Liver (tissue), 9 donors: ENCODE measurements around the gene LOXL4. TPM values are rescaled to one million over a fixed set of nuclear protein-coding genes. Genes with fewer than 3 reads are reported as not detected.
A peak's percentile ranks its signal among the peaks of the same experiment; 100 is the strongest.

Experiments
- DNase-seq: peaks from one replicate; pipeline ENCODE4 v3.0.0-alpha.2; 2017; ENCODE audit warnings: low spot score
- H3K27ac ChIP-seq, 2 donors: one replicate each; pipeline ENCODE4 v1.7.0; 2013; ENCODE audit warnings: inconsistent platforms in 2 of 2, low read length in 2 of 2, control low read depth in 1 of 2, low read depth in 1 of 2, mild to moderate bottlenecking in 1 of 2
- H3K27me3 ChIP-seq, 4 donors: one replicate each; pipeline versions ENCODE4 v1.6.1 to v1.7.0; 2013; ENCODE audit warnings: low read length in 3 of 4, inconsistent platforms in 1 of 4, mild to moderate bottlenecking in 1 of 4, moderate library complexity in 1 of 4; ENCODE audit not compliant: control insufficient read depth in 4 of 4, insufficient read depth in 4 of 4
- H3K36me3 ChIP-seq, 4 donors: one replicate each; pipeline versions ENCODE4 v1.6.1 to v1.7.0; 2013; ENCODE audit warnings: low read length in 3 of 4, mild to moderate bottlenecking in 3 of 4, low read depth in 1 of 4, moderate library complexity in 1 of 4; ENCODE audit not compliant: control insufficient read depth in 4 of 4, insufficient read depth in 3 of 4
- H3K4me1 ChIP-seq, 4 donors: one replicate each; pipeline versions ENCODE4 v1.6.1 to v1.7.0; 2013; ENCODE audit warnings: low read length in 3 of 4, mild to moderate bottlenecking in 3 of 4, moderate library complexity in 1 of 4; ENCODE audit not compliant: control insufficient read depth in 4 of 4, insufficient read depth in 4 of 4
- H3K4me3 ChIP-seq, 3 donors: one replicate each; pipeline versions ENCODE4 v1.6.1 to v1.7.0; 2013; ENCODE audit warnings: low read length in 3 of 3, control low read depth in 1 of 3, low read depth in 1 of 3, mild to moderate bottlenecking in 1 of 3
- H3K9ac ChIP-seq, 2 donors: one replicate each; pipeline ENCODE4 v1.7.0; 2013; ENCODE audit warnings: low read length in 2 of 2, mild to moderate bottlenecking in 2 of 2, moderate library complexity in 2 of 2, control low read depth in 1 of 2, low read depth in 1 of 2
- H3K9me3 ChIP-seq, 4 donors: one replicate each; pipeline versions ENCODE4 v1.6.1 to v1.7.0; 2013; ENCODE audit warnings: low read length in 3 of 4; ENCODE audit not compliant: control insufficient read depth in 4 of 4
- ATF3 ChIP-seq: IDR thresholded peaks from 2 replicates; pipeline ENCODE4 v1.6.1; 2016; ENCODE audit warnings: antibody characterized with exemption
- CTCF ChIP-seq: fragments of 150-350 bp; IDR thresholded peaks from 2 replicates; pipeline ENCODE4 v1.5.1; 2017; ENCODE audit warnings: improper control_type of control experiment, low read depth, low read length; ENCODE audit not compliant: missing input control
- EGR1 ChIP-seq, 2 donors: IDR thresholded peaks; 2 replicates each; pipeline ENCODE4 v1.6.1; 2016 to 2018; ENCODE audit warnings: antibody characterized with exemption in 2 of 2, low read depth in 2 of 2
- FOXA1 ChIP-seq: IDR thresholded peaks from 2 replicates; pipeline ENCODE4 v1.6.1; 2016; ENCODE audit warnings: antibody characterized with exemption
- FOXA2 ChIP-seq: IDR thresholded peaks from 2 replicates; pipeline ENCODE4 v1.6.1; 2016; ENCODE audit warnings: antibody characterized with exemption
- GABPA ChIP-seq, 2 donors: IDR thresholded peaks in 1 of 2; conservative IDR thresholded peaks in 1 of 2; 2 replicates each; pipeline ENCODE4 v1.6.1; 2016; ENCODE audit warnings: antibody characterized with exemption in 2 of 2, mild to moderate bottlenecking in 1 of 2, moderate library complexity in 1 of 2
- HNF4A ChIP-seq, 2 donors: conservative IDR thresholded peaks; 2 replicates each; pipeline ENCODE4 v1.6.1; 2016; ENCODE audit warnings: antibody characterized with exemption in 2 of 2, mild to moderate bottlenecking in 2 of 2
- HNF4G ChIP-seq: IDR thresholded peaks from 2 replicates; pipeline ENCODE4 v1.6.1; 2016; ENCODE audit warnings: antibody characterized with exemption
- JUND ChIP-seq, 2 donors: IDR thresholded peaks; 2 replicates each; pipeline ENCODE4 v1.6.1; 2016; ENCODE audit warnings: antibody characterized with exemption in 2 of 2
- MAX ChIP-seq: IDR thresholded peaks from 2 replicates; pipeline ENCODE4 v1.6.1; 2016; ENCODE audit warnings: antibody characterized with exemption
- RAD21 ChIP-seq, 2 donors: IDR thresholded peaks; 2 replicates each; pipeline ENCODE4 v1.6.1; 2016; ENCODE audit warnings: antibody characterized with exemption in 2 of 2, mild to moderate bottlenecking in 2 of 2
- REST ChIP-seq: IDR thresholded peaks from 2 replicates; pipeline ENCODE4 v1.6.1; 2016; ENCODE audit warnings: antibody characterized with exemption, mild to moderate bottlenecking
- RXRA ChIP-seq, 2 donors: IDR thresholded peaks; 2 replicates each; pipeline ENCODE4 v1.6.1; 2017 to 2018; ENCODE audit warnings: antibody characterized with exemption in 2 of 2, mild to moderate bottlenecking in 1 of 2
- SP1 ChIP-seq: IDR thresholded peaks from 2 replicates; pipeline ENCODE4 v1.6.1; 2018; ENCODE audit warnings: antibody characterized with exemption, mild to moderate bottlenecking
- TAF1 ChIP-seq: conservative IDR thresholded peaks from 2 replicates; pipeline ENCODE4 v1.6.1; 2016; ENCODE audit warnings: antibody characterized with exemption, mild to moderate bottlenecking
- WGBS: extraction: QIAGEN DNeasy Blood & Tissue Kit; methylation state at CpG from one replicate; pipeline ENCODE4 v1.1.7; 2013; 5-methylcytosine and 5-hydroxymethylcytosine counted together
- polyA plus RNA-seq, 2 donors: library from polyadenylated mRNA; stranded (reverse) in 1 of 2; unstranded in 1 of 2; fragments of 200-250 nt in 1 of 2; fragments of >200 nt in 1 of 2; fragmentation: Nextera tagmentation in 1 of 2; extraction: Ambion mirVana in 1 of 2; gene quantifications; one replicate each; pipeline versions ENCODE4 v1.2.1 to v1.2.3, GENCODE V29; 2013 to 2015
- total RNA-seq, 2 donors: library from RNA; depleted of rRNA; stranded (reverse); fragments of >200 nt; gene quantifications; one replicate each; pipeline ENCODE4 v1.2.3, GENCODE V29; 2014
- donor health status: healthy.
- donor health status: healthy.
- donor health status: healthy.
- donor health status: healthy.
- donor health status: healthy.

Gene LOXL4
- total and polyA plus RNA-seq, 4 donors = 0.38 to 18.5 (median 1.0) TPM

- H3K4me1 ChIP-seq = peaks cover 0 to 8% (median 2%) of the 10 kb centered on the region in 4 donors
- 94% methylated on average over 2 of the region's 2 CpGs for WGBS
- no peaks in the 10 kb centered on the region for H3K9me3 ChIP-seq
- no peak overlapping the region for H3K9ac ChIP-seq
- no peak for TF ChIP-seq MAX
- TF ChIP-seq SP1 = no peak
- no peak for TF ChIP-seq EGR1 (IDR thresholded peaks at IDR 0.05; ENCODE audit: low read depth in 2 of 2)
- no peak overlapping the region for H3K27ac ChIP-seq
- no peaks in the 10 kb centered on the region for H3K27me3 ChIP-seq
- no peak overlapping the region for H3K4me3 ChIP-seq
- H3K36me3 ChIP-seq = peaks cover 3 to 30% (median 21%) of the 10 kb centered on the region in 4 donors
- DNase-seq = no peak
Measured at GRCh38 chr10:98244586-98244985, 23.4 kb downstream of the LOXL4 start.

GRCh38 chr10:98244141-98244540 is 23.9 kb downstream of the LOXL4 start:
- no peaks in the 10 kb centered on the region for H3K27me3 ChIP-seq
- no peaks in the 10 kb centered on the region for H3K9me3 ChIP-seq
- peaks cover 3 to 30% (median 21%) of the 10 kb centered on the region in 4 donors for H3K36me3 ChIP-seq
- 95% methylated on average over 5 of the region's 5 CpGs for WGBS
- peaks cover 0 to 6% (median 2%) of the 10 kb centered on the region in 4 donors for H3K4me1 ChIP-seq
- no peak for DNase-seq
- H3K27ac ChIP-seq = no peak overlapping the region
- H3K4me3 ChIP-seq = no peak overlapping the region
- no peak for TF ChIP-seq FOXA1
- no peak for TF ChIP-seq HNF4A (conservative IDR thresholded peaks at IDR 0.05)
- no peak for TF ChIP-seq REST
- no peak for TF ChIP-seq TAF1
- no peak for TF ChIP-seq RXRA (IDR thresholded peaks at IDR 0.05)
- TF ChIP-seq HNF4G = no peak
- no peak for TF ChIP-seq SP1
- TF ChIP-seq FOXA2 = no peak
- TF ChIP-seq RAD21 (IDR thresholded peaks at IDR 0.05) = no peak
- no peak overlapping the region for H3K9ac ChIP-seq

GRCh38 chr10:98242823-98243222 is 25.2 kb downstream of the LOXL4 start:
- Histone ChIP-seq H3K4me1 (no peaks in the 10 kb centered on the region), H3K36me3 (peaks cover 3 to 29% (median 21%) of the 10 kb centered on the region in 4 donors)

More at GRCh38 chr10:98242823-98243222, 25.2 kb downstream of the LOXL4 start:
- Histone ChIP-seq H3K27me3 (no peaks in the 10 kb centered on the region), H3K27ac (no peak overlapping the region), H3K9ac (no peak overlapping the region), H3K9me3 (no peaks in the 10 kb centered on the region), H3K4me3 (no peak overlapping the region)
- WGBS = 77% methylated on average over 1 of the region's 1 CpG
- DNase-seq = no peak
- TF ChIP-seq RAD21 (IDR thresholded peaks at IDR 0.05) (peak; percentile 68 to 73), RXRA (IDR thresholded peaks at IDR 0.05) (no peak), ATF3 (no peak), HNF4A (conservative IDR thresholded peaks at IDR 0.05) (no peak), HNF4G (no peak), JUND (IDR thresholded peaks at IDR 0.05) (no peak), MAX (no peak), FOXA1 (no peak), CTCF (peak; percentile 21), SP1 (no peak), TAF1 (no peak), EGR1 (IDR thresholded peaks at IDR 0.05; ENCODE audit: low read depth in 2 of 2) (no peak), GABPA (IDR thresholded peaks at IDR 0.05 in 1 of 2, conservative IDR thresholded peaks at IDR 0.05 in 1 of 2) (no peak), FOXA2 (no peak), REST (no peak)
